Skeletal muscle cell (primary cell): ENCODE measurements around the gene RAB2B.
A peak's percentile ranks its signal among the peaks of the same experiment; 100 is the strongest.

Source experiments
- DNase-seq: peaks from one replicate; pipeline ENCODE4 v3.0.0-alpha.2; 2010; ENCODE audit warnings: low read depth
- H3K4me3 ChIP-seq: 2 replicates; pipeline ENCODE4 v1.5.1; 2011; ENCODE audit warnings: low read depth, mild to moderate bottlenecking, control low read depth, low read length, moderate library complexity

Gene RAB2B

DNA sequence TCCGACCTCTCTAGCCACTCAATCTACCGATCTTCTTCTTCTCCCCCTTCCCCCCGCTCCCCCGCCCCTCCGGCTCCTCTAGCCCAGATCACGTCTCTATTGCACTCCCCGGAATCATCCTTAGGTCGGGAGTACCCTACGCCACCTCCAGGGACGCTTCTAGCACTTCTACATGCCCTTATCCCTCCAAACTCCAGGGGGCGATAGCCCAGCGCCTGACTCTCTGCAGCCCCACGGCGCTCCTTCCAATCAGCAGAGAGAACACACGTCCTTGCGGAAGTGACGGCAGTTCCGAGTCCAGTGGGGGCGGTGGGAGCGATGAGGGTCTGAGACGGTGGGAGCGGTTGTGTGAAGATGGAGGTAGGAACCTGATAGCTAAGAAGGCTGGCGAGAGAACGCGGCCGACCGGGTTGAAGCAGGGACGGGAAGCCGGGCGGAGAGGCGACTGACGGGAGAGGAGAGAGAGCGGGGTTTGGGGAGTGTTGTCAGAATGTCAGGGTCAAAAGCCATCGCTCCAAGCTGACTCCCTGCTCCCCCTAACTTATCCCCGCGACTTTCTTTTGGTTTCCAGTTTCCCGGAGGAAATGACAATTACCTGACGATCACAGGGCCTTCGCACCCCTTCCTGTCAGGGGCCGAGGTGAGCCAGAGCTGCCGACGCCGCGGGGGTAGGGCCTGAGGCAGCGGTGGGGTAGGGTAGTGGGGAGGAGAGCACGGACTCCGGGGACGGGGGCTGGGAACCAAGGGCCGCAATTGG, at the start of gene RAB2B, which contains the start of gene TOX4:
Gene RAB2B (minus strand): TSS at position 35 of the 757 bp plus-strand sequence. CDS start 87 bp downstream, outside the sequence.
Gene TOX4 (plus strand): TSS at position 271 of the 757 bp plus-strand sequence. CDS start 84 bp downstream, at position 355.
- DNase-seq = peak; percentile 96
- H3K4me3 ChIP-seq = peak within 1 kb of the TSS; percentile 79

DNA sequence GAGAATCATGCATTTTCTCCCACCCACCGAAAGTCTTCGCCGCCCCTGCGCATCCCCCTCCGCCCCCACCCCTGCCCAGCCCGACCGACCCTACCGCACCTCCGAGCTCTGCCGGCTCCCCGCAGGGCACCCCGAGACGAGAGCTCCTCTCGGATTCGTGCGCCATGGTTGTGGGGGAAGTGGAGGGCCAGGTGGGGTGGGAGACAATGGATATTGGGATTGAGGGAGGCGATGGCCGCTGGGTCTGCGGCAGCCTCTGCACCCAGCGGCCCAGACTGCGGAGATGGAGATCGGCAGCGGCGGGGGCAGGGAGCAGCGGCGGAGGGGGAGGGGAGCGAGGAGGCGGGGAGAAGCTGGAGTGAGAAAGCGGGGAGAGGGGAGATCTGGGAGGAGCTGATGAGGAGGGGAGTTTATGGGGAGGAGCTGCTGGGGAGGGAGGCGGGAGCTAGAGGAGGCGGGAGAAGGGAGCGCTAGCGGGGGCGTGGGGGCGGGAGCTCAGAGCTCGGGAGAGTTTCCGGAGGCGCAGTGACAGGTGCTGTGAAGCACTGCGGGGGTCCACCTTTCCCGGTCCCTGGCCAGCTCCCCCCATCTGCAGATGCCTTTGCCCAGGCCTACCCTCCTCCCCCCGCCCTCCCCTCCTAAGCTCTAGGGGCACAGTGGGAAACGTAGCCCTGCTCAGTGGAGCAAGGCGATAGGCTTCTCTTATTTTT, 49.4 kb upstream of the RAB2B start, which contains the start of gene SALL2:
Gene SALL2 (minus strand): TSS at position 385 of the 710 bp plus-strand sequence. CDS start 219 bp downstream, at position 166.
- DNase-seq = no peak
- H3K4me3 ChIP-seq = peak within 1 kb of the TSS; percentile 74

DNA sequence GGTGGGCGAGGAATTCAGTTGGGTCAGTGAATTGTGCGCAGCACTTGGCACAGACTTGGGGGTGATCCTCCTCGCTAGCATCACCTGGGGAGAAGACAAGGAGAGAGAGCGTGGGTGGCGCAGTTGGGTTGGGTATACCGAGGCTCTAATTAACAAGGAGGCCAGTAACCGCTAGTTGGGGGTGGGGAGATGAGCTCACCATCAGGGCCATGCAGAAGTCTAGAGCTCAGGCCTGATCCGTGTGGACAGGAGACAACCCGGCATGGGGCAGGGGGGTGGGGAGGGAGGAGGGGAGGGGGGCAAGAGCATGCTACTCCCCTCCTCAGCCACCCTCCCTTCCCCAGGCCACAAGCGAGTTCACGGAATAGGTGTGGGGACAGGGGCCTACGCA, 48.8 kb upstream of the RAB2B start:
- H3K4me3 ChIP-seq = peak overlapping the region; percentile 74
- no peak for DNase-seq

DNA sequence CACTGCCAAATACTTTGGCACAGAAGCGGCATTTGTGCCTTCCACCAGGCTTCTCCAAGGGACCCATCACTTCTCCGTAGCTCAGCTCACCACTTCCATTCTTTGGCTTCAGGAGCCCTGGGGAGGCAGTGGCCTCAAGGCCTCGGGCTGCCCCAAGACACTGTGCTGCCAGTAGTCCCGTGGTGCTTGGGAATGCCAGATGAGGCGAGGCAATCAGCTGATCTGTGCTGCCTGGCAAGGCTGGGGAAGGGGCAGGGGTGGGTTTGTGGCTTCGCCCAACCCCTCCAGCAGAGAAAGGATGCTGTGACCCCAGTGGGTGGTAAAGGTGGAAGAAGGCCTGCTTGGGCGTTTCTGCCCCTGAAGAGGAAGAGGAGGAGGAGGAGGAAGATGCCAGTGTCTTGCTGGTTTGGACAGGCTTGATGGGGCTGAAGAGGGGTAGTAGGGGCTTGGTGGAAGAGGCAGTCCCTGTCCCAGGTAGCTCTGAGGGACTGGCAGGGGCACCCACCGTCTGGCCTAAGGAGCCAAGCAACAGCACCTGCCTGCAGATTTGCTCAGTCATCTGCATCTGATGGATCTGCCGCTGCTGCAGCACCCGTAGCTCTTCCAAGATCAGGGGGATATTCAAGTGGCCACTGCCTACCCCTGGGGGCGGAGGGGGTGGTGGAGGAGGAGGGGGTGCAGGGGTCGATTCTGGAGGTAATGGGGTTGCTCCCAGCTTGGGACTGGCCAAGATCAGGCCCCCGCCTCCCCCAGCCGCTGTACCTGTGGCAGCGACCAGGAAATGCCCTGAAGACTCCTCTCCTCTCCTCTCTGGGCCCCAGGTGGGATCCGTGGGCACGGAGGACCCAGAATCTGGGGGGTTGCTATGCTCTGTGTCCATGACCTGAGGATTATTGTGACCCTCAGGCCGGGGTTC, 48.1 kb upstream of the RAB2B start:
- DNase-seq = no peak
- peak overlapping the region; percentile 74 for H3K4me3 ChIP-seq

DNA sequence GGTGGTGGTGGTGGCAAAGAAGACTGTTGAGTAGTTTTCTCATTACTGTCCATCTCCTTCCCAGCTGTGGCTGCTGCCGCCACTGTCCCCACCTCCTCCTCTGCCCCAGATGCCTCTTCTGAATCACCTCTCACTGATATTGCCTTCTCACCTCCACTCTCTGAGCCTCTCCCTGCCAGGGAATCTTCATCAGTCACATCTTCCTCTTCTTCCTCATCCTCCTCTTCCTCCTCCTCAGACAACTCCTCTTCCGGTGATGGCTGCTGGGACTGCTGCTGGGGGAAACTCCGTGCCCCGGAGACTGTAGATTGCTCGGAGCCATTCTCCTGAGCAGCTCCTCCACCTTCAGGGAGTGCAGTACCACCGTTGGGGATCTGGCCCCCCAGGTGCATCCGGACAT, 46.4 kb upstream of the RAB2B start:
- DNase-seq = no peak
- H3K4me3 ChIP-seq = no peak overlapping the region

DNA sequence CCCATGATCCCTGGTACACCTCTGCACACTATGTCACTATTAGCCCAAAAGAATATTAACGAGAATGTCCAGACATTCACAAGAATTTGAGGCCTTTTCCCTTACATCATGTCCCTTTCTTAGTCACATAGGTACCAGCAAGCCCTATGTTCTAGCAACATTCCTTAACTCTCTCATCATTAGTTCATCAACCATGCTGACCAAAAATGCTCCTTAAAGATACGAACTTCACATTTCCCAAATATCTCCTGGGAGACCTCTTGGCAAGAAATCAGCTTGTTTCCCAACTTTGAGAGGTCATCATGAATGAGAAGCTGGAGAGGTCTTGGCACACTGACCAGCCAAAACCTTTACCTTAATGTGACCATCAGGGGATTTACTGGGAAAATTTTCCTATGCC, 44.7 kb upstream of the RAB2B start:
- no peak overlapping the region for H3K4me3 ChIP-seq
- DNase-seq = peak; percentile 31

DNA sequence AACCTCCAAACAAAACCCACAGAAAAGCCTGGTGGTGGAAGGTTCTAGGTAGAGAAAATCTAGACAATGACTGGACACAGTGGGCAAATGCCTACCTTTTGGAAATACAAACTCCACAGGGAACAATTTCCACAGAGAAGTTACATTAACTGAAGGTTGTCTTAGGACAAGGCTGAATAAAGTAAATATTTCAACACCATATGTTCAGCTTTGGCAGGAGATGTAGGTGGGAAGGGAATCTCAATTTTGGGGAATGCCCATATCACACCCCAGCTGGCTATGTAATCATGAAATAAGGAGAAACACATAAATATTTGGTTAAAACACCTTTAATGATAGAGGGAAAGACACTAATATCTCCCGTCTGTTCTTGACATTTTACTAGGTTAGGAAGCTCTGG, 44.0 kb upstream of the RAB2B start:
- no peak overlapping the region for H3K4me3 ChIP-seq
- no peak for DNase-seq

DNA sequence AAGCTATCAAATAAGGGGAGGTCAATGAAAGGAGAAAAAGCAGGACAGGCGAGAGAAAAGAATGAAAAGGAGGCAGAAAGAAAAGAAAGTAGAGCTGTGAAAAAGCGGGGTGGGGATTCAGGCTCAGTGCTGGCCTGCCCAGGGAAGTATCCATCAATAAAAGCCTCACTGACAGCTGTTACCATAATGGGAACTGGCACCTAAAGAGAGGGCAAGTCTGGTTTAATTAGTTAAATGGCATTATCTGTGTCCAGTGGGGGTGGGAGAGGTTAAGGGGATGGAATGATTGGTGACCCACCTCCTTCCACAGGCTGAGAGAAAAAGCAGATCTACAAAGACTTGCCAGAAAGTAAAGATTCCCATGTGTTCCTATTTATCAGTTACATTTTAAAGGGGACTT, 42.0 kb upstream of the RAB2B start:
- H3K4me3 ChIP-seq = no peak overlapping the region
- DNase-seq = no peak

DNA sequence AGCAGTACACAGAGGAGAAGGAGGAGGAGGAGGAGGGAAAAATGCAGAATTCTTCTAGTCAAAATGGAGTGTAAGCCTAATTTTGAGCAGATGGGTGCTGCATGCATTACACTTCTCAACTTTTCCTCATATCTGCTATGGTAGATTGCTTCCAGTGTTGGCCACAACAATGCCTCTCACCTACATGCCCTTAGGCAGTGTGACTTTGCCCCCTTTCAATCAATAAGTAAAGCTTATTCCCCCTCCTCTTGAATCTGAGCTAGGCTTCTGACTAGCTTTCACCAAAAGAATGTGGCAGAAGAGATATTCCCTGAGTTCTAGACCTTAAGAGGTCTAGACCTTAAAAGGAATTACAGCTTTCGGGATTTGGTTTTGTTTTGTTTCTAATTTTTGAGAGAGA, 37.6 kb upstream of the RAB2B start:
- no peak overlapping the region for H3K4me3 ChIP-seq
- no peak for DNase-seq

DNA sequence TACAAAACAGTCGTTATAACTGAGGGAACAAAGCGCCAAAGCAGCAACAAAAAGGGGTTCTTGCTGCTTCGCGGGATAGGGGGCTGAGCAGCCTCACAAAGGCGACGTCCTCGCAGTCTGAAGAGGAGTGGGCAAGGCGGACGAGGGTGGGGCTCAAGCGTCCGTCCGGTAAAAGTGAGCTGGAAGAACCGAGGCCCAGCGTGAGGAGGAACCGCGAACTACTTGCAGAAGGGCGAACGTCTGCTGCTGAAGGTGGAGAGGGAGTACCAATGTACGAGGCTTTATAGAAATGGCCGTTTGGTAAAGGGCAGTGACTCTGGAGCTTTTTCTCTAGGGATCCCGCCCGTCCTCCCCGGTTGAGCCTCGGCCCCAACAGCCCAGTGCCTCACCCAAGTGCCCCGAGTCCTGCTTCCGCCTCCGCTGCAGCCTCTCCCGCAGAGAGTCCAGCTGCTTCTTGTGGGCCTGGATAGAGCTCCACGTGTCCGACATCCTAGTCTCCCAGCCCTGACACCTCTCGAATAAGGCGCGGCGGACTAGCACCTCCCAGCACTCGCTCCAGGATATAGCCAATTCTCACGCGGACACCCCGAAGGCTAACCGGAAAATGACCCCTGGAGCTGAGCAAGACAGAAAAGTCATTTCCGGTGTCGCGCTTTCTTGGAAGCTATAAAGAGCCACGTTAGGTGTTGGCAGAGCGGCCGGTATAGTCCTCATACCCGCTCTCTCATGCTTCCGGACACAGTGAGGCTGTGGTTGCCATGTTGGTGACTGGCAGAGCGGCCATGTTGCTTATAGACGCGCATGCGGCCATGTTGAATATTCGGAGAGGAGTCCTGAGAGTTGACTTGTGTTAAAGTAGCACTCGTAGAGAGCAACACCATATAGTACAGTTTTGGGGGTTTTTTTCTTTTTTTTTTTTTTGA, 34.2 kb upstream of the RAB2B start, which contains the start of gene METTL3:
Gene METTL3 (minus strand): TSS at position 606 of the 923 bp plus-strand sequence. CDS start 117 bp downstream, at position 489.
- H3K4me3 ChIP-seq = peak within 1 kb of the TSS; percentile 97
- DNase-seq = peak; percentile 96

DNA sequence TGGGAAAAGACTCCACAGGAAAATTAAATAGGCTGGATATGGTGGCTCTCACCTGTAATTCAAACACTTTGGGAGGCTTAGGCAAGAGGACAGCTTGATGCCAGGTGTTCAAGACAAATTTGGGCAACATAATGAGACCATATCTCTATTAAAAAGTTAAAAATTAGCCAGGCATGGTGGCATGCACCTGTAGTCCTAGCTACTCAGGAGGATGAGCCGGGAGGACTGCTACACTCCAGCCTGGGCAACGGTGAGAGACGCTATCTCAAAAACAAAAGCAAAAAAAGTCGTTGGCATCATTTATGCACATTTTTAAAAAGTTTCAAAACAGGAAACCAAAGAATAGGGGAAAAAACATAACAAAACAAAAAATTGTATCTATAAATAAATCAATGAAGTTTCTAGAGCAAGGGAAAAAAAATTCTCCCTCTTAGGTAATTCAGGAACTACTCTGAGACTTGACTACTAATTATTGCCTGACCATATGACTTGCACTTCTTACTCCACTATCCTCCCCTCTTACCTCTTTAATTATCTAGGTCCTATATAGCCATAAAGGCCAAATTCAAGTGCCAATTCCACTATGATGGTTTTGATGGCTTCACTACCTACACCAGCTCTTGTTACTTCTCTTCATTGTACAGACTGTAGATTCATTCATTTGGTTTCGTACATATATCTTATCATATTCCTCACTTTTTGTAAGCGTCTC, 32.8 kb upstream of the RAB2B start:
- no peak for DNase-seq
- peak overlapping the region; percentile 97 for H3K4me3 ChIP-seq

DNA sequence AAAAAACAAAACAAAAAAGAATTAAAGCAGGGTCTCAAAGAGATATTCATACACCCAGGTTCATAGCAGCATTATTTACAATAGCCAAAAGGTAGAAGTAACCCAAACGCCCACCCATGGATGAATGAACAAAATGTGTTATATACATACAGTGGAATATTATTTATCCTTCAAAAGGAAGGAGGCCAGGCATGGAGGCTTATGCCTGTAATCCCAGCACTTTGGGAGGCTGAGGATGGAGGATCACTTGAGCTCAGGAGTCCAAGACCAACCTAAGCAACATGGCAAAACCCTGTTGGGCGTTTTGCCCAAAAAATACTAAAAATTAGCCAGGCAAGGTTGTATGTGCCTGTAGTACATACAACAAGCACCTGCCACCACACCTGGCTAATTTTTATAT, 29.8 kb upstream of the RAB2B start:
- no peak for DNase-seq

DNA sequence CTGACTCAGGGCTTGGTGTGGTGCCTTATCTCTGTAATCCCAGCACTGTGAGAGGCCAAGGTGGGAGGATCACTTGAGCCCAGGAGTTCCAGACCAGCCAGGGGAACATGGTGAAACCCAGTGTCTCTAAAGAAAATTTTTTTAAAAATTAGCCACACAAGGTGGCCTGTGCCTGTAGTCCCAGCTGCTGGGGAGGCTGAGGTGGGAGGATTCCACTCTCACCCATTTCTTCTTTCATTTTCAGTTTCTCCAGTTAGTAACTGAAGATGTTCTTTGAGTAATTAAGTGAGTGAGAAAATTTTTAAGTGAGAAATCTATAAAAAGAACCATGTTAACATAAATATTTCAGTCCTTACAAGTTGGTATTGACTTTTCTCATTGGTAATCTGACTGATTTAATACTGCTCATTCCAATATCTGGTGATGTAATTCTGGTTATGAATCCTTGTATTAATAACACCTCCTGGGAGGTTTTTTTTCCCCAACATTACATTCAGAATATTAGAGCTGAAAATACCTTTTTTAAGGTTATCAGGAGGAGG, 28.3 kb upstream of the RAB2B start:
- no peak for DNase-seq
- H3K4me3 ChIP-seq = no peak overlapping the region

More for the DNA sequence above, 29.8 kb upstream of the RAB2B start:
- H3K4me3 ChIP-seq = no peak overlapping the region

DNA sequence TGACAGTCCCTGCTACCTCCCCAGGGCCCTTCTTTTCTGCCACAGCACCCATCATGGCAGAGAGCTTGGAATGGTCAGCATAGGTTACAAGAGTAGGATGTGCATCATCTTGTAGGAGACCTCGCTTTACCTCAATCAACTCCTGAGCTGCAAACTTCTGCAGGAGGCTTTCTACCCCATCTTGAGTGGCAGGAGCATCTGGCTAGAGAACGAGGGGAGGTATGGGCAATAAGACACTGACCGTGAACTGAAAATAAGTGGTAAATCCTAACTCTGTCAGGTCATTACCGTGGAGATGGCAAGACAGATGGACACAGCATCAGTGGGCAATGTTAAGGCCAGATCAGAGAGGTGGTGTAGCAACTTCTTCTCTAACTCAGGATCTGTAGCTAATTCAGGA, 26.6 kb upstream of the RAB2B start:
- DNase-seq = no peak
- H3K4me3 ChIP-seq = no peak overlapping the region

DNA sequence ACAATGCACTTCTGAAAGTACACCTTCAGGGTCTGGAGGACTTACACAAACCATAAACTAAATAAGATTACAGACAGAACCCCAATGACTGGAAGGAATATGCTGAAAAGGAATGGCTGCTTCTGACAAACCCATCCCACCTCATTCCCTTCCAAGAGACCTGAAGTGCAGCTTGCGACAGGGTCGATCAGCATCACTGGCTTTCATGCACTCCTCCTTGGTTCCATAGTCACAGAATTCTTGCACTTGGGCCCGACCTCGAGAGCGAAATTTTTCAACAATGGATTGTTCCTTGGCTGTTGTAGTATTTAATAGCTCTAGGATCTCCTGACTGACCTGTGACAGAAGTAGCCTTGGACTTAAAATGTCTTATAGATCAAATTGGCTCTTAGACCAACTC, 24.8 kb upstream of the RAB2B start:
- no peak for DNase-seq
- no peak overlapping the region for H3K4me3 ChIP-seq

DNA sequence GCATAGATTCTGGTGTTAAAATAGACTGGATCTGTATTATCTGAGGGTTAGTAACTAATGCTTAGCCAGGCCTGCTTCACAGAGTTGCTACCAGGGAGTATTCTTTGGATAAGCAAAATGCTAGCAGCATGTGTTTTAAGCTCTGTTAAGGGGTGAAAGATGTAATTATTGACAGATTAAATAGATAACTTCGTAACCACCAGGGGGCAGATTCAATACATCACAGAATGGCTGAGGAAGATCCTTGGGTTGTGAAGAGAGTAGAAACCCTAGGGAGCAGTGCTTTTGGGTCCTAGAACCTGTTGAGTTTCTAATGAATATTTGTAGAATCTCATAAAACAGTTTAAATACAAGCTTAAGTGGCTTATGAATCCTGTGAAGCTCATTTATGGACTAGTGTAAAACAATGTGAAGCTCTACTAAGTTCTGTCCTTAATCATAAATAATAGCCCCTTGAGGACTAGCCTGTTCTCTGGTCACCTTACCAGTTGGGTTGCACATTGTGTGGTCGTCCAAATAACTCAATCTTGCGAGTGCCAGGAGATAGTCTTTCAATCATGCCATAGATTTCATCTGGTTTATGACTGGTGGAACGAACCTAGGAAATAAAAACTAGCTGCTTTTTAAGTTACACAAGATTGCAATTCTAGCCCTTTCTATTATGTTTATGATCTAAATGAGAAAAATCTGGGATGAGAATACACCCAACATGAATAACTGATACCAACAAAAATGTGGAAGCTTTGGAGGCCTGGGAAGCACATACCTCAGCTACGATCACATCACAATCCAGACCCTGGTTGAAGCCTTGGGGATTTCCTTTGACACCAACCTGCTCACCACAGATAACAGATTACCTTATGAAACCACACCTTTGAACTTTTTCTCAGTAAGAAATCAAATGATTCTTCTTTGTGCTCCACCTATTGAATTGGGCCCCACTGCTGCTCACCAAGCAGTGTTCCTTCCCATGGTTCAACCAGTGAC, 22.1 kb upstream of the RAB2B start:
- no peak for DNase-seq
- no peak overlapping the region for H3K4me3 ChIP-seq

DNA sequence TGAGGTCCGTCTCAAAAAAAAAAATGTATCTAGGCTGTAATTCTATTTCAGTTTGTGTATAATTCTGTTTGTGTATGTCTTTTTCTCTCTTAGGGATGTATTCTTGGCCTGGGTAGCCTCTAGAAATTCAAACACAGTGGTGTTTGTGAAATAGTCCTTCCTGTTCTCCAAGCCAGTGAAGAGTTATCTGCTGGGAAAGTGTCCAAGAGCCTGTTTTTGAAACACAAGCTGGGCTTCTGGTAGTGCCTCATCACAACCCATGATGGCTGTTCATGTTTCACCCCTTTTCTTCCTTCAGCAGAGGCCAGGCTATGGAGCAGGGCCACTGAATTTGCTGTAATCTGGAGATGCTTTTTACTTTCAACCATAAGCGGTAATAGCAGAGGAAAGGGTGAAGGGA, 19.7 kb upstream of the RAB2B start:
- no peak overlapping the region for H3K4me3 ChIP-seq
- DNase-seq = no peak
